HepG2 (cell line): ENCODE measurements around the gene GFER. TPM values are rescaled to one million over a fixed set of nuclear protein-coding genes. Genes with fewer than 3 reads are reported as not detected.

Experiments
- IRF1 ChIP-seq: sonication (generic); formaldehyde crosslinking; IDR thresholded peaks from 2 replicates; pipeline ENCODE4 v1.4.0; 2020; ENCODE audit warnings: low read depth, mild to moderate bottlenecking, missing genetic modification reagents
- USF2 ChIP-seq, 2 experiments: sonication (generic) in 1 of 2; formaldehyde crosslinking in 1 of 2; IDR thresholded peaks; 2 replicates each; pipeline versions ENCODE4 v1.5.1 to v1.6.1; 2011 to 2020; ENCODE audit warnings: borderline replicate concordance in 1 of 2, low read depth in 1 of 2, low read length in 1 of 2, mild to moderate bottlenecking in 1 of 2, missing genetic modification reagents in 1 of 2, moderate library complexity in 1 of 2
- ZFP36 ChIP-seq: fragments of 150-350 bp; IDR thresholded peaks from 2 replicates; pipeline ENCODE4 v1.6.1; 2018; ENCODE audit warnings: borderline replicate concordance, low read length, low read depth; ENCODE audit not compliant: partially characterized antibody
- ZNF281 ChIP-seq: sonication (generic); formaldehyde crosslinking; IDR thresholded peaks from 2 replicates; pipeline ENCODE4 v1.4.0; 2020; ENCODE audit warnings: missing genetic modification reagents, borderline replicate concordance
- ZNF331 ChIP-seq: sonication (generic); formaldehyde crosslinking; IDR thresholded peaks from 2 replicates; pipeline ENCODE4 v1.4.0; 2020; ENCODE audit warnings: missing genetic modification reagents
- ZNF503 ChIP-seq: sonication (generic); formaldehyde crosslinking; IDR thresholded peaks from 2 replicates; pipeline ENCODE4 v1.4.0; 2020; ENCODE audit warnings: missing genetic modification reagents
- ZNF703 ChIP-seq: sonication (generic); formaldehyde crosslinking; IDR thresholded peaks from 2 replicates; pipeline ENCODE4 v1.5.1; 2020; ENCODE audit warnings: missing genetic modification reagents, mild to moderate bottlenecking, moderate library complexity, borderline replicate concordance
- polyA plus RNA-seq, 8 experiments: library from polyadenylated mRNA; depleted of rRNA in 3 of 8; stranded (reverse) in 7 of 8; unstranded in 1 of 8; fragments of >200 nt; fragmentation: Illumina TruSeq in 4 of 8; extraction: Trizol in 4 of 8; gene quantifications; 2 replicates each; pipeline versions ENCODE4 v1.2.1 to v1.2.3, GENCODE V29; 2011 to 2016; ENCODE audit warnings: low read depth in 4 of 8, missing spikeins in 1 of 8, mixed read lengths in 1 of 8; ENCODE audit not compliant: insufficient read depth in 1 of 8
- total RNA-seq, 5 experiments: library from RNA; depleted of rRNA; stranded (reverse); fragments of >200 nt; fragmentation: Illumina TruSeq; extraction: Trizol; gene quantifications; 2 replicates each; pipeline ENCODE4 v1.2.3, GENCODE V29; 2016; ENCODE audit warnings: low read depth in 1 of 5

The GFER gene
- total and polyA plus RNA-seq, 2 of the 13 experiments (the other 11 are each of a cell fraction or from before 2014, with no cell fraction given) = 28.6 to 71.7 TPM

GRCh38 chr16:2019518-2019920 is 35.5 kb downstream of the GFER start, which contains the start of gene NPW (continued):
- no peak for TF ChIP-seq ZNF503 (CRISPR knock-in tag)
- no peak for TF ChIP-seq ZNF331 (CRISPR knock-in tag)
- TF ChIP-seq ZNF281 (CRISPR knock-in tag) = peak; percentile 63; the same call in 1 of the 2 replicates
- no peak for TF ChIP-seq USF2 (IDR thresholded peaks at IDR 0.05; ENCODE audit: low read depth, low read length)
- no peak for TF ChIP-seq USF2 (CRISPR knock-in tag; IDR thresholded peaks at IDR 0.05; ENCODE audit: borderline replicate concordance)
- TF ChIP-seq IRF1 (CRISPR knock-in tag) = no peak
- TF ChIP-seq ZFP36 = no peak
- TF ChIP-seq ZNF703 (CRISPR knock-in tag) = no peak
